Uterus (tissue), 4 donors: Measurements from ENCODE around the gene DDX42. TPM values are rescaled to one million over a fixed set of nuclear protein-coding genes. Genes with fewer than 3 reads are reported as not detected.
A peak's percentile ranks its signal among the peaks of the same experiment; 100 is the strongest.

Source experiments
- DNase-seq, 2 donors: peaks; one replicate each; pipeline ENCODE4 v3.0.0-alpha.2; 2019 to 2020
- H3K27ac ChIP-seq, 2 donors: fragments of 200-600 bp; sonication (generic); 1 replicate in 1 of 2; 2 replicates in 1 of 2; pipeline ENCODE4 v1.5.1; 2016 to 2018
- H3K27me3 ChIP-seq, 2 donors: fragments of 200-600 bp; sonication (generic); one replicate each; pipeline ENCODE4 v1.5.1; 2018 to 2019; ENCODE audit warnings: control low read depth in 1 of 2
- H3K36me3 ChIP-seq, 2 donors: fragments of 200-600 bp; sonication (generic); one replicate each; pipeline ENCODE4 v1.5.1; 2019; ENCODE audit warnings: control low read depth in 1 of 2
- H3K4me1 ChIP-seq, 2 donors: fragments of 200-600 bp; sonication (generic); one replicate each; pipeline ENCODE4 v1.5.1; 2018 to 2019; ENCODE audit warnings: control low read depth in 1 of 2
- H3K4me3 ChIP-seq, 2 donors: fragments of 200-600 bp; sonication (generic); 1 replicate in 1 of 2; 2 replicates in 1 of 2; pipeline ENCODE4 v1.5.1; 2018 to 2019; ENCODE audit warnings: mild to moderate bottlenecking in 1 of 2
- H3K9me3 ChIP-seq, 2 donors: fragments of 200-600 bp; sonication (generic); one replicate each; pipeline ENCODE4 v1.5.1; 2019; ENCODE audit warnings: control low read depth in 1 of 2
- CTCF ChIP-seq, 4 experiments: fragments of 200-600 bp in 2 of 4; fragments of 450-650 bp in 2 of 4; sonication (generic) in 2 of 4; IDR thresholded peaks; one replicate each; pipeline ENCODE4 v1.5.1; 2016 to 2019; ENCODE audit warnings: antibody characterized with exemption in 4 of 4, mild to moderate bottlenecking in 2 of 4, moderate library complexity in 1 of 4
- POLR2A ChIP-seq, 2 donors: fragments of 450-650 bp; IDR thresholded peaks; one replicate each; pipeline ENCODE4 v1.6.1; 2016; ENCODE audit warnings: antibody characterized with exemption in 2 of 2, mild to moderate bottlenecking in 1 of 2, moderate library complexity in 1 of 2
- intact Hi-C: fragments of 100-400 bp; cut with DNase I; formaldehyde crosslinking; loops from one replicate; pipeline ENCODE4 v1.15.1; 2023; ENCODE audit warnings: low total_unique reads
- total RNA-seq, 4 donors: library from RNA; depleted of rRNA in 3 of 4; stranded (reverse); fragments of >200 nt in 3 of 4; gene quantifications; one replicate each; pipeline versions ENCODE4 v1.1.0 to v1.2.4, GENCODE V29; 2014 to 2023
- donor health status: DM: yes; HTN: yes; CAD: no.

DDX42 gene
- total RNA-seq, 4 donors from 2014 or later: 89.9 to 180 (median 150) TPM

- no peaks in the 10 kb centered on the region for H3K27me3 ChIP-seq
- peaks cover 0 to 4% of the 10 kb centered on the region in 2 donors for H3K4me1 ChIP-seq
- DNase-seq: no peak
- no peak overlapping the region for H3K4me3 ChIP-seq
- TF ChIP-seq POLR2A (IDR thresholded peaks at IDR 0.05) (no peak), CTCF (IDR thresholded peaks at IDR 0.05) (no peak)
- no peaks in the 10 kb centered on the region for H3K36me3 ChIP-seq
- H3K9me3 ChIP-seq: no peaks in the 10 kb centered on the region
- intact Hi-C loops: no loop called here
- H3K27ac ChIP-seq: no peak overlapping the region
Observed at GRCh38 chr17:63768433-63768832, 5.5 kb upstream of the DDX42 start.

- Histone ChIP-seq H3K9me3 (no peaks in the 10 kb centered on the region), H3K27ac (peak overlapping the region; percentile 94 to 99), H3K4me1 (peaks cover 4 to 8% of the 10 kb centered on the region in 2 donors), H3K36me3 (no peaks in the 10 kb centered on the region), H3K4me3 (peak overlapping the region; percentile 69 to 94), H3K27me3 (no peaks in the 10 kb centered on the region)
- TF ChIP-seq POLR2A (IDR thresholded peaks at IDR 0.05): no peak
- TF ChIP-seq CTCF (IDR thresholded peaks at IDR 0.05): no peak
- DNase-seq: no peak
- intact Hi-C loops: no loop called here
Observed at GRCh38 chr17:63772801-63773271, 1.1 kb upstream of the DDX42 start.

GRCh38 chr17:63773272-63774140 lies 464 bp upstream of the DDX42 start, which contains the start of gene CCDC47:
Gene CCDC47, minus strand, starts transcription at chr17:63773597. Its CDS starts 7,422 bp downstream, at chr17:63766175.
- H3K4me3 ChIP-seq: peak within 1 kb of the TSS; percentile 69 to 94
- no peaks in the 10 kb centered on the region for H3K36me3 ChIP-seq
- peak in 1 of 4 experiments; percentile 9 for TF ChIP-seq CTCF (IDR thresholded peaks at IDR 0.05)
- TF ChIP-seq POLR2A (IDR thresholded peaks at IDR 0.05): peak; percentile 95 to 98
- intact Hi-C loops: no loop called here
- H3K27ac ChIP-seq: peak within 1 kb of the TSS; percentile 94 to 99
- H3K4me1 ChIP-seq: peaks cover 4 to 8% of the 10 kb centered on the region in 2 donors
- H3K9me3 ChIP-seq: no peaks in the 10 kb centered on the region
- DNase-seq: peak; percentile 99
- H3K27me3 ChIP-seq: no peaks in the 10 kb centered on the region

- H3K4me1 ChIP-seq: peaks cover 4 to 8% of the 10 kb centered on the region in 2 donors
- H3K36me3 ChIP-seq: no peaks in the 10 kb centered on the region
- intact Hi-C loops: no loop called here
- peak overlapping the region; percentile 94 to 99 for H3K27ac ChIP-seq
- no peak for DNase-seq
- H3K9me3 ChIP-seq: no peaks in the 10 kb centered on the region
- H3K4me3 ChIP-seq: peak overlapping the region; percentile 69 to 94
- no peak for TF ChIP-seq POLR2A (IDR thresholded peaks at IDR 0.05)
- TF ChIP-seq CTCF (IDR thresholded peaks at IDR 0.05): no peak
- H3K27me3 ChIP-seq: no peaks in the 10 kb centered on the region
Observed at GRCh38 chr17:63774969-63775265, 947 bp downstream of the DDX42 start.

- Histone ChIP-seq H3K27ac (peak overlapping the region in 1 of 2 donors; percentile 94), H3K4me1 (peaks cover 4 to 8% of the 10 kb centered on the region in 2 donors), H3K36me3 (no peaks in the 10 kb centered on the region), H3K4me3 (peak overlapping the region; percentile 69 to 94), H3K27me3 (no peaks in the 10 kb centered on the region), H3K9me3 (no peaks in the 10 kb centered on the region)
- intact Hi-C loops: no loop called here
- no peak for TF ChIP-seq CTCF (IDR thresholded peaks at IDR 0.05)
- TF ChIP-seq POLR2A (IDR thresholded peaks at IDR 0.05): no peak
- DNase-seq: no peak
Observed at GRCh38 chr17:63775420-63775819, 1.4 kb downstream of the DDX42 start.
